ENCODE results near the gene HLA-C.
"Not testable (repeated sequence)": the region's sequence is repeated elsewhere in the genome, so short reads cannot be mapped to it uniquely, and the experiment has no call there.

The HLA-C gene

DNA sequence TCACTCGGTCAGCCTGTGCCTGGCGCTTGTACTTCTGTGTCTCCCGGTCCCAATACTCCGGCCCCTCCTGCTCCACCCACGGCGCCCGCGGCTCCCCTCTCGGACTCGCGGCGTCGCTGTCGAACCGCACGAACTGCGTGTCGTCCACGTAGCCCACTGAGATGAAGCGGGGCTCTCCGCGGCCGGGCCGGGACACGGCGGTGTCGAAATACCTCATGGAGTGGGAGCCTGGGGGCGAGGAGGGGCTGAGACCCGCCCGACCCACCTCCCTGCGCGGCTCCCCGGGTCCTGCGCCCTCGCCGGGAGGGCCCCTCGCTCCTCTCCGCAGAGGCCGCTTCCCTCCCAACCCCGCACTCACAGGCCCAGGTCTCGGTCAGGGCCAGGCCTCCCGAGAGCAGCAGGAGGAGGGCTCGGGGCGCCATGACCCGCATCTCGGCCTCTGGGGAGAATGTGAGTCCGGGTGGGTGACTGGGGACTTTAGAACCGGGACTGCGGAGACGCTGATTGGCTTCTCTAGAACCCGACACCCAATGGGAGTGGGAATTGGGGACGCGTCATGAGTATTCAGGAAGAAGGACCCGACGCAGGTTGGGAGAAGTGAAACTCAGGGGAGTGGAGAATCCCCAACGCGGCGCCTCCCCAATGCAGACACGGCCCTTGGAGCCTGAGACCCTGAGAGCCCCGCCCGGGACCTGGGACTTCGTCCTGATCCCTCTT, at the start of gene HLA-C:
HLA-C (minus strand) TSS at position 452 of the 717 bp plus-strand sequence; CDS start at position 431, 21 bp downstream.
- peak; percentile 78 for DNase-seq (ENCODE audit: low read depth)
- peak within 1 kb of the TSS; percentile 74 for H3K4me3 ChIP-seq (ENCODE audit: low read depth, low read length)

- DNase-seq (ENCODE audit: low read depth): no peak
- H3K4me3 ChIP-seq (ENCODE audit: low read depth, low read length): no peak overlapping the region
Observed at GRCh38 chr6:31321005-31321707, 49.3 kb upstream of the HLA-C start.

DNA sequence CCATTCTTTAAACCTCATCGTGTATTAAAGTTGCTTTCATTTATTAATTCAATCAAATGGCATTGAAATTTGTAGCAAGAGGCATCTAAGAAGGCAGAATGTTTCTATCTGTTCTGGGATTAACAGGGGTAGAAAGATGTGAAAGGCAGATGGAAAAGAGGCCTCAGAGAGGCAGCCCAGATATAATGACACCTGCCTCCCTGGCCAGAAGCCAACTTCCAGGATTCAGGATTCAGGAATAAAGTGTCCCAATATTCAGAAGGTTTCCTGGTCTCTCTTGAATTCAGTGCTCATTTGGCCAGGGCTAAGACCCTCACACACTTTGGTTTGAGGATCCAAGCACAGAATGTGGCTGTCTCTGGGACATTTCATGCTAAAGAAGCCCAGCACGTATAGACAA, 45.1 kb upstream of the HLA-C start:
- no peak overlapping the region for H3K4me3 ChIP-seq (ENCODE audit: low read depth, low read length)
- no peak for DNase-seq (ENCODE audit: low read depth)

DNA sequence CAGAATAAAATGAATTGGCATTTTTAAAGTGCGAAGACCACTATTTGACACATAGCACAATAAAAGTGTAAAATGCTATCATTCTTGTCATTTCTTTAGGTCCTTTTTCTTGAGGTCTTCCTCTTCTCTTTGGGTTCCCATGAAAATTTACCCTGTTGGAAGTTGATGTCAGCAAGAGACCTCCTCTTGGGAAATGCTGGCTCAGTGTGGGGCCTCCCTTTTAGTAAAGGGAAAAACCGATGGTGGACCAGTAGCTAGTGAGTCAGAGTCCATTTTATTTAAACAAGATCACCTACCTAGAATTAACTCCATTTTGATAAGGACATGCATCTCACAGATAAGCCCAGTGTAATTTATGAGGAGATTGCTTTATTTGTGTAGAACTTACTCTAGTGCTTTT, 37.7 kb upstream of the HLA-C start:
- H3K4me3 ChIP-seq (ENCODE audit: low read depth, low read length): no peak overlapping the region
- no peak for DNase-seq (ENCODE audit: low read depth)

- no peak overlapping the region for H3K4me3 ChIP-seq (ENCODE audit: low read depth, low read length)
Observed at GRCh38 chr6:31308845-31309175, 36.9 kb upstream of the HLA-C start.

DNA sequence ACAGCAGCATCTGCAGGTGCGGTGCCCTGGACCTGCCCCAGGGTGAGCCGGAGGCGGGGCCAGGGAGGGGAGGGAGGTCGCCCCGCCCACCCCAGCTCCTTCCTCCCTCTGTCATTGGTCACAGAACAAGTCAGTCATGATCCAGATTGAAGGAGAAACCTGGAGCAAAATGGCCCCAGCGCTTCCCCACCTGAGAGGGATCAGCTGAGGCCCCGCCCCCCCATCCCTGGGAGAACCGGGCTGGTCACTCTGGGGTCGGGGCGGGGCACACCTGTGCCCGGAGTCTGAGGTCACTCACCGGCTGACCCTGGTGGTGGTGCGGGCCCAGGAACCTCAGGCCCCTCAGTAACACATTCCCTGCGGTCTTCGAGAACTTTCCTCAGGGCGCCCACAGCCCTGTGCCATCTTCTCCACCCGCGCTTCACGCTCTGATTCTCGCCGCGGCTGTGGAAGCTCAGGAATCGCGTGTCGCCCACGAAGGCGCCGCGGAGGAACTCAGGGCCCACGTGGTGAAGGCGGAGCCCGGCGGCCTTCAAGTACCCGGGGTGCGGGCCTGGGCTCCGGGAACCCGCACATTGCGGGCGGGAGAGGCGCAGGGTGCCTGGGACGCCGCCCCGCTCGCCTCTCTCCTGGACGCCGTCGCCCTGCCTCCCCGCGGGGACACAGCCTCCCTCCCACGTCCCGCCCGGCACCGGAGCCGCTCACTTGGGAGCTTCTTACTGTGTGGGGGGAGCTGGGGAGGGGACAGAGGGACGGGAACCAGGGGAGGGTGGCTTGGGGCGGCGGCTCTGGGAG, 36.4 kb upstream of the HLA-C start:
- no peak overlapping the region for H3K4me3 ChIP-seq (ENCODE audit: low read depth, low read length)

More at GRCh38 chr6:31308845-31309175, 36.9 kb upstream of the HLA-C start:
- no peak for DNase-seq (ENCODE audit: low read depth)

GRCh38 chr6:31307669-31308049, 35.8 kb upstream of the HLA-C start:
- no peak overlapping the region for H3K4me3 ChIP-seq (ENCODE audit: low read depth, low read length)
- no peak for DNase-seq (ENCODE audit: low read depth)

More for the DNA sequence above, 36.4 kb upstream of the HLA-C start:
- no peak for DNase-seq (ENCODE audit: low read depth)

DNA sequence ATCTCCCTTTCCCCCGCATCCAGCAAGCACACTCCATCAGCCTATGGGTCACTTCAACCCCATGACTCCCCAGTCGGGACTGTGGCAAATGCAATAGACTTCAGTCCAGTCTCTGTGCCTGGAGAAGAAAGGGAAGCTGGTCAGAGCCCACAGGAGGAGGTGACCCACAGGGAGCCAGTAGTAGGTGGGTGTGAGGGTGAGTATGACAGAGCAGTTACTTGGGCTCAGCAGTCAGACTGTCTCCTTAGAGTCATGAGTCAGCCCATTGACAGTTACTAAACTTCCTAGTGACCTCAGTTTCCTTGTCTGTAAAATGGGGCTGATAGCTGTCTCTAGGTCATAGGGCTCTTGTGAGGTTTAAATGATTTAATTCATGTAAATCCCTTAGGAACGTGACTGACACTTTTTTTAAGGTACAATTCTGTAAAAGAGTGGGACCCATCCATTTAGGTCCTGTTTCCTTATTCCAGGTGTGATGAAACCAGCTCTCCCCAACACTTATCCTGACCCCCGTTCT, 33.9 kb upstream of the HLA-C start:
- no peak for DNase-seq (ENCODE audit: low read depth)
- no peak overlapping the region for H3K4me3 ChIP-seq (ENCODE audit: low read depth, low read length)

GRCh38 chr6:31304683-31305082, 32.8 kb upstream of the HLA-C start:
- no peak for DNase-seq (ENCODE audit: low read depth)

DNA sequence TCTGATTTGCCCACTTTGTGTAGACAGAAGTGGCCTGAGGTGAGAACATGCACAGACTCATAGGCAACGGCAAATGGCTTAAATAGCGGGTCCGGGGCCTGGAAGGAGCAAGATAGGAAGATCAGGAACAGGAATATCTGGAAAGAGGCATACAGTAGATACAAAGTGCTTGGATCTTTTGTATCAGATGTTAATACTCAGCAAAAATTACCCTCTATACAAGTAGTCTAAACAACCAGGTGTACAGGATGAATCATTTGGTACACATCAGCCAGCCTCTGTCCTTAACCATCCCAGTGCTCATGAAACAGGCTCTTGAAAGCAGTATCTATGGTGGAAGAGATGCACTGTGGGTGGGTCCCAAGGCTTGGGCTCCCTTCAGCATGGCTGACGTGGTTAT, 28.9 kb upstream of the HLA-C start:
- H3K4me3 ChIP-seq (ENCODE audit: low read depth, low read length): no peak overlapping the region
- DNase-seq (ENCODE audit: low read depth): no peak

More at GRCh38 chr6:31304683-31305082, 32.8 kb upstream of the HLA-C start:
- no peak overlapping the region for H3K4me3 ChIP-seq (ENCODE audit: low read depth, low read length)

DNA sequence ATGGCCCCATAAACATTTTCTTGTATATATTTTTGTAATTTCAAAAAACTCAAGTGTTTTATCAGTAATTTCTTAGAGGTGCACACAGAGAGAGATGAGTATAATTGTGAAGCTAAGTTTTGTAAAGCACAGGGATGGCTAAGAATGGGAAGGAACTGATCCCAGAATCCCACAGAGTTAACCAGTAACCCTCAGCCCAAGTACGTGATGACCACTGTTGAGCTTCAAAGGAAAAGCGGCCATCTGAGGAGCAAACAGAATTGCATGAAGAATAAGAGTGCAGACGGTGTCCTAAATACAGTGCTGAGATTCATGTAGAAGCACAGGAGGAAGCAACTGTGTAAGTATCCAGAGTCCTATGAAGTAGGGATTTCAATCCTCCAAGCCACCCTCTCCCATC, 28.1 kb upstream of the HLA-C start:
- DNase-seq (ENCODE audit: low read depth): no peak
- H3K4me3 ChIP-seq (ENCODE audit: low read depth, low read length): no peak overlapping the region

GRCh38 chr6:31299511-31299910, 27.6 kb upstream of the HLA-C start:
- no peak for DNase-seq (ENCODE audit: low read depth)

GRCh38 chr6:31294056-31294455, 22.2 kb upstream of the HLA-C start:
- H3K4me3 ChIP-seq (ENCODE audit: low read depth, low read length): no peak overlapping the region
- no peak for DNase-seq (ENCODE audit: low read depth)

More at GRCh38 chr6:31299511-31299910, 27.6 kb upstream of the HLA-C start:
- H3K4me3 ChIP-seq (ENCODE audit: low read depth, low read length): no peak overlapping the region

DNA sequence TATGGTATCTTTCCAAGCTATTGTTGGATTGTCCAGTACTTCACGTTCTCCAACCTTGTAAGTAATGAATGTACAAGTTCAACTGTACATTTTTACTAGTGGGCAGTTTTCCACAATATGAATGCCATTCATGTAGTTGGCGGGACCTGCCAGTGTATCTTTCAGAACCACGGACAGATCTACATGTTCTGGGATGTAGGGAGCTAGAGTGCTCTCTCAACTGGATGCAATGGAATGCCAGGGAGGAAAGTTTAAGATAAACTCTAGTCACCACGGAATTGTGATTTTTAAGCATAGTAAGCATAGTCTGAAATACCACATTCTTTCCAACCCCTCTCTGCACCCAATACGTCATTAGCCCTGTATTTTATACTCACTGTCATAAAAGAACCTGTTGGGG, 21.5 kb upstream of the HLA-C start:
- DNase-seq (ENCODE audit: low read depth): no peak
- H3K4me3 ChIP-seq (ENCODE audit: low read depth, low read length): no peak overlapping the region

GRCh38 chr6:31289788-31290187, 17.9 kb upstream of the HLA-C start:
- H3K4me3 ChIP-seq (ENCODE audit: low read depth, low read length): no peak overlapping the region
- DNase-seq (ENCODE audit: low read depth): no peak

- no peak for DNase-seq (ENCODE audit: low read depth)
- H3K4me3 ChIP-seq (ENCODE audit: low read depth, low read length): no peak overlapping the region
Observed at GRCh38 chr6:31287619-31288018, 15.7 kb upstream of the HLA-C start.

GRCh38 chr6:31285982-31286381, 14.1 kb upstream of the HLA-C start:
- no peak overlapping the region for H3K4me3 ChIP-seq (ENCODE audit: low read depth, low read length)
- DNase-seq (ENCODE audit: low read depth): no peak

DNA sequence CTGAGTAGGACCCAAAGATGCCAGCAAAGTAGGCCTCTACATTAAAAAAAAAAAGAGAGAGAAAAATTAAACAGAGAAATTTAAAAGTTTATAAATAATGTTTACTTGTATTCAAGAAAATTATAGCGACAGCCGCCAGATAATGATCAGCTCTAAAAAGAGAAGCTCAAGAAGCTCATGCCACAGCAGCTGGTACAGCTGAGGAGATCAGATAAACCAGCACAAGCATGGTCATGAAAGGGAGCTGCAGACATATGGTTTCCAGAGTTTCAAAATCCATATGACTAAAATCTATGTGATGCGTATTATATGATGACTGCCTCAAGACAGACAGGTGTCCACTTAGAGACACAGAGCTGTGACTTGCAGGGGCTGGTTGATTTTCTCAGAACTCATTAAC, 13.6 kb upstream of the HLA-C start:
- no peak overlapping the region for H3K4me3 ChIP-seq (ENCODE audit: low read depth, low read length)
- no peak for DNase-seq (ENCODE audit: low read depth)

- not testable (repeated sequence) for H3K4me3 ChIP-seq (ENCODE audit: low read depth, low read length); DNase-seq (ENCODE audit: low read depth)
Observed at GRCh38 chr6:31279647-31280046, 7.8 kb upstream of the HLA-C start.
